Measurements from ENCODE around the gene NCOR2.

The NCOR2 gene

GRCh38 chr12:124558313-124558712, 9.1 kb downstream of the NCOR2 start:
- no peak for DNase-seq

- DNase-seq, result no peak
Observed at GRCh38 chr12:124557518-124558223, 9.7 kb downstream of the NCOR2 start.

DNA sequence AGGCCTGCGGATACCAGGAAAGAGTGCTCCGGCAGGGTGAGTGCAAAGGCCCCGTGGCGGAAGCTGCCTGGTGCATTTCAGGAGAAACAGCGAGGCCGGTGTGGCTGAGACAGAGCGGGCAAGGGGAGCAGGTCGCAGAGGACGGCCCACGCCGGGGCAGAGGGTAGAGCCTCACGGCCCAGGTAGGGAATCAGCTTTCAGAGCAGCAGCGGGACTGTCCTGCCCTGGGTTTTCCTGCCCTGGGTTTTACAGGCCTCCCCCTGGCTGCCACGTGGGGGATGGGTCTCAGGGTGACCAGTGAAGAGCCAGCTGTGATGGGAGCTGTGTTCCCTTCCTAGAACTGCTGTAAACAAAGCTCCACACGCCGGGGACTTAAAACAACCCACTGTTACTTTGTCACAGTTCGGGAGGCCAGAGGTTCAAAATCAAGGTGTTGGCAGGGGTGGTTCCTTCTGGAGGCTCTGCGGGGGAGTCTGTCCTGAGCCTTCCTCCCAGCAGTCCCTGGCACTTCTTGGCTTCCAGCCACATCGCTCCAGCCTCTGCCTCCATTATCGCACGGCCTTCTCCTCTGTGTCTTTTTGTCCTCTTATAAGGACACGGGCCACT, 10.4 kb downstream of the NCOR2 start:
- no peak for DNase-seq

GRCh38 chr12:124556074-124556466, 11.3 kb downstream of the NCOR2 start:
- DNase-seq, result no peak

DNA sequence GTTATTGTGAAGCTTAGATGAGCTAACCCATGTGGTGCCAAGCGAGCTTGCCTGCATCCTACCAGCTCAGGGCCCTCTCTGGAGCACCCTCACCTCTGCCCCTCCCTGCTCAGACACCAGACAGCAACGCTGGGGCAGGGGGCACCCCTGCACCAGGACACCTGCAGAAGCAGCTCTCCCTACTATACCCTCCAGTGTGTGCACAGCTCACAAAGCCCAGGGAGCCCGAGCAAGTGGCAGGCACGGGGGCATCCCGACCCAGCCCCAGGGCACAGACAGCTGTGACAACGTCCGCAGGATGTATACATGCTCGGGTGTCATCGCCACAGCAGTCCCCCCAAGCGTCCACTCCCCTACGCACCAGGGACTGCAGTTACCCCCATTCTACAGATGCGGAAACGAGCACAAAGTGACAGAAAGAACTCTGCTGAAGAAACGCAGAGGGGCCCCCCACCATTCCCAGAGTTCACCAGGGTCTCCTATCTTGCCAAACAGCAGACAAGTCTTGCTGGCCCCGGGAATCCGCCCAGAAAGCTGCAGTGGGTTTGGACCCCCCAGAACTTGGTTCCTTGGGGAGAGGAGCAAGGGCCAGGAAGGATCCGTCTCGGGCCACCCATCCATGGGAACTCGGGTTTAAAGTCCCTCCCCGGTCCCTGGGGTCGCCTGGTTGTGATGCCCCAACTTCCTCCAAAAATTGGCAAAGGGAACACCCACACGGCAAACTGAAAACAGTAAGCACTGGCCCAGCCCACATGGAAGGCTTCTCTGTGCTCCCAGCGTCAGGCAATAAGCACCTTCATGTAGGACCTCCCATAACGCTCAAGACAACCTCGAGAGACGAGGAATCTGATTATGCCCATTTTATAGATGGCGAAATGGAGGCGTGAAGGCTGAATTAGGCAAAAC, 12.0 kb downstream of the NCOR2 start:
- no peak for DNase-seq

DNA sequence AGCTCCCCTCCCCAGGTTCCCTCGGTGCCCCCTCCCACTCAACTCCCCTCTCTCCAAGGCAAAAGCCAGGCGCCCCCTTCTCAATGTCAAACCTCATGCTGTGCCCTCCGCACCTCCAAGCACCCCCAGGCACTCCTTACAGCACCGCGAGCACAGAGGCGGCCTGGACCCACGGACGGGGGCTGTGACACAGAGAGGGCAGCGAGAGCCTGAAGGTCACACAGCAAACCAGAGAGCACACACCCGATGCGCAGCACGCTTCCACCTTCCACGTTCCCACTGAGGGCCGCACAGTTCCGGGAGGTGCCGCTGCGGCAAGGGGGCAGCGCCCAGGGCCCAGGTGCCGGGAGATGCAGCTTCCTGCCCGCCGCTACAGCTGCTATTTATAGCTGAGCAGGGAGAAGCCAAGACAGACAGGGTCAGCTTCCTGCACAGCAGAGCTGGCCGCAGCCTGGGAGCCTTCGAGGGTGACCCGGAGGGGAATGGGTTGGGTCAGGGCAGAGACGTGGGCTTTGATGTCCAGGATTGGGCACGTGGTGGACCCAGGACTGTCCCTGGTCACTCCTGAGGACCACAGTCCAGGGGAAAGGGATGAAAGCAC, 12.9 kb downstream of the NCOR2 start:
- DNase-seq, result no peak

GRCh38 chr12:124553862-124554428, 13.5 kb downstream of the NCOR2 start:
- DNase-seq, result no peak

GRCh38 chr12:124551268-124552144, 15.9 kb downstream of the NCOR2 start:
- no peak for DNase-seq

DNA sequence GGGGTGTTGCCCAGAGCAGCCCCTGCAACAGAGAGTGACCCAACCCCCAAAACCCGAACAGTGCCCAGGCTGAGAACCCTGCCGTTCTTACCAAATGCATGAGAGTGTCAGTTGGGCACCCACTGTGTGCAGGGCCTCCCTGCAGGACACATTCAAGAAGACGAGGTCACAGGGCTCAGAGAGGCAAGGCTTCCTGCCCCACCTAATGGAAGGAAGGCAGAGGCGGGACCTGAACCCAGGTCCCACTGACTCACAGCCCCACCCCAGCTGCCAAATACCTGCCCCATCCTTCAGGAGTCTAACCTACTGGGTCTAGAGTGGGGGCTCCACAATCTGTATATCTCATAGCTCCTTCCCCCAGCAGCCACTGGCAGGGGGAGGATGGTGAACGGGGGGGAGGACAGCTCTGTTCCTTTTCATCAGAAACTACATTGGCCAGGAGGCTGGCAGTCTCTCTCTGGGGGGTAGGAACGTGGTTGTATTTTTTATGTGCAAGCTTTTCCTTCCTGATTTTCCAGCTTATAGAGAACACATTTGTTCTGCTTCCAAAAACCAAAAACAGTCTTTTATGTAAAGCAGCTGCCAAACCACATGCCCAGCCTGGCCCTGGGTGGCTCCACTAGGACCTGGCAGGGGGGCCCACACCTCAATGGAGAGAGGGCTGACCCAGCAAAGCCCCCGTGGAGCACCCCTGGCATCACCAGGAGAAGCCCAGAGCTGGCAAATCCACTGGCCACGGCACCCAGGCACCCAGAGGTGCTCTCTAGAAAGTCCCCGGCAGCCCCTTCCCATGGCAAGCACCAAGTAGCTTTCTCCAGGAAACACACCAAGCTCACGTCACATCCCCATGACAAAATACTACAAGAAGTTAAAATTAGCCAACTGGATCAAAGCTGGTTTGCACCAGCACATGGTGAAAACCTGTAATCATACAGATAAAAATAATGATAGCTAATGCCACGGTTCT, 17.0 kb downstream of the NCOR2 start:
- DNase-seq, result no peak

- DNase-seq, result no peak
Observed at GRCh38 chr12:124549629-124550028, 17.8 kb downstream of the NCOR2 start.

DNA sequence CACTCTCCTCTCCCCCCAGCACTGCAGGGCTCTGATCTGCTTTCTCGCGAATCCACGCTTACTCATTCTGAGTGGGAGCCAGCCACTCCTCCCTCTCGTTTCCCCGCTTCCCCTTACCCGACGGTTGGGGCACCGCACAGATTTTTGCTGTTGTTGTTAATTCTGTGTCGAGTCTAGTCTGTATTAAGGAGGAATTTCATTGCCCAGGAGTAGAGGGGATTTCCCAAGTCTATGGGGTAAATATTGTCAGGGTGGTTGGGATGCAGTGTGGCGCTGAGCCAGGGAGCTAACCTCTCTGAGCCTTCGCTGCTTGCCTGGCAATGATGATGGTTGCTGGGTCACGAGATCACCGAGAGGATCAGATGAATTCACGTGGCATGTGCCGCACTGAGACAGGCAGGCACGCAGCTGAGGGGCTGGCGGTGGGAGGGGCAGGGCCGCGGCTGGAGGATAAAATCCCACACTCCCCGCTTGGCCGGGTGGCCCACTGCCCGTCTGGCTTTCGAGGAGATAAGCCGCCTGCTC, 18.5 kb downstream of the NCOR2 start:
- DNase-seq, result no peak

GRCh38 chr12:124547626-124548025, 19.8 kb downstream of the NCOR2 start:
- DNase-seq, result no peak

DNA sequence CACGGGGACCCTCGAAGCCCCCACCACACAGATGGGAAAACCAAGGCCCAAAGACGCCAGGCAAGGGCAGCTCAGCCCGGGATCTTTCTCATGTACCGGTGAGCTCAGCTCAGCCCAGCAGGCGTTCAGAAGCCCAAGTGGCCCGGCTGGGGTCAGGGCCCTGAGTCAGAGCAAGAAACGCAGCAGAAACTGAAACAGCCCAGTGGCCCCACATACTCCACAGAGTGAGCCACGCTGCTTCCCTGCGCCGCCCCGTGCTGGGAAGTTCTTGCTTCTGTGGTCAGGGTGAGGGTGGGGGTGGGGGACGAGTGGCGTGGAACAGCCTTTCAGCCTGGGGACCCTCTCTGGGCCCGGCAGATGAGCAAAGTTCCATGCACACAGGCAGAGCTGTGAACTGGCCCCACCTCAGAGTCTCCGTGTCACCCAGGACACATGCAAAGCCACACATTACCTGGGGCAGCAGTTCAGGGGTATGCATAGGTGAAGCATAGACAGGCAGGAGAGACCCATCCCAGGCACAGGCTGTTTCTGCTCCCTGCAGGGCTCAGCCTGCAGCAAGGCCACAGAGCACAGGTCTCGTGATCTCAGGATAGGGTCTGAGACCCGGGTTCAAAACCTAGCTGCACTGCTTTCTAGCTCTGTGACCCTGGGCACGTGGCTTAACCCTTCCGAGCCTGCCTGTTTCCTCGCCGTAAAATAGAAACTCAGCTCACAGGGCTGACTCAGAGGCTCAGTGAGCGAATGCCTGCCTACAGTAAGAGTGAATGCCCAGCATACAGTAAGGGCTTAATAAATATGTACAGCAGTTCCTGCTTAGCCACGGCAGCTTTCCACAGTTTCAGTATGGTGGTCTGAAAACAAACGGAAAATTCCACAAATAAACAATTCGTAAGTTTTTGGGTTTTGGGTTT, 21.6 kb downstream of the NCOR2 start:
- no peak for DNase-seq

GRCh38 chr12:124544983-124545382, 22.4 kb downstream of the NCOR2 start:
- no peak for DNase-seq

DNA sequence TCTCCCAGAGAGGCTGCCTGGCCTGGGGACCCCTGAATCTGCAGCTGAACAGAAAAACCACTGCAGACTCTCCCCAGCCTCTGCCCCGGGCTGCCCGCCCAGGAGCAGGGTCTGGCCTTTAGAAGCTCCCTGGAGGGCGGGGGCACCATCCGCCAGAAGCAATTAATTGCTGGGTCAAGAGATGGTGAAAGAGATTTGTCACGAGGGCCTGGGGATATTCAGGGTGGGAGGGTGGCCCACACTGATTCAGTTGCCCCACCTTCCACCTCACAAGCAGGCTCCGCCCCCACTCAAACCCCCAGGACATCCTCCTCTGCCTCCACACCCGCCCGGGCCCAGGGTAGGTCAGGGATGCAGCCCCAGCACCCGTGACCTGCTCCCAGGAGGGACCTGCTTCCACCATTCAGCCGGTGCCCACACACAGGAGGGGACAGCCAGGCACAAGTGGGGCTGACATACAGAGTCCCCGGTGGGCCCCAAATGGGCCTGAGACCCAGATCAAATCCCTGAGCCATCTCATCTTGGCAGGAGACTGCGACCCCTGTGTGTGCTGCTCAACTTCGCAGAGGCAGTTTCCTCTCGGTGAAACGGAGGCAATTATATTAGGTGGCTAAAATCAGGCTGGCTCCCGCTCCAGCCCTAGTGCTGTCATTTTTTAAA, 23.0 kb downstream of the NCOR2 start:
- no peak for DNase-seq

- DNase-seq, result no peak
Observed at GRCh38 chr12:124543590-124544310, 23.7 kb downstream of the NCOR2 start.

GRCh38 chr12:124543052-124543589, 24.3 kb downstream of the NCOR2 start:
- DNase-seq, result peak in 1 of 2 experiments; percentile 22
